GM19099 (cell line): Measurements from ENCODE around the gene PPIL1.

Experiments used
- POLR2A ChIP-seq: IDR thresholded peaks from 3 replicates; pipeline ENCODE4 v1.6.1; 2011; ENCODE audit warnings: low read depth; ENCODE audit not compliant: insufficient read length; ENCODE audit errors: extremely low read depth

The PPIL1 gene

DNA sequence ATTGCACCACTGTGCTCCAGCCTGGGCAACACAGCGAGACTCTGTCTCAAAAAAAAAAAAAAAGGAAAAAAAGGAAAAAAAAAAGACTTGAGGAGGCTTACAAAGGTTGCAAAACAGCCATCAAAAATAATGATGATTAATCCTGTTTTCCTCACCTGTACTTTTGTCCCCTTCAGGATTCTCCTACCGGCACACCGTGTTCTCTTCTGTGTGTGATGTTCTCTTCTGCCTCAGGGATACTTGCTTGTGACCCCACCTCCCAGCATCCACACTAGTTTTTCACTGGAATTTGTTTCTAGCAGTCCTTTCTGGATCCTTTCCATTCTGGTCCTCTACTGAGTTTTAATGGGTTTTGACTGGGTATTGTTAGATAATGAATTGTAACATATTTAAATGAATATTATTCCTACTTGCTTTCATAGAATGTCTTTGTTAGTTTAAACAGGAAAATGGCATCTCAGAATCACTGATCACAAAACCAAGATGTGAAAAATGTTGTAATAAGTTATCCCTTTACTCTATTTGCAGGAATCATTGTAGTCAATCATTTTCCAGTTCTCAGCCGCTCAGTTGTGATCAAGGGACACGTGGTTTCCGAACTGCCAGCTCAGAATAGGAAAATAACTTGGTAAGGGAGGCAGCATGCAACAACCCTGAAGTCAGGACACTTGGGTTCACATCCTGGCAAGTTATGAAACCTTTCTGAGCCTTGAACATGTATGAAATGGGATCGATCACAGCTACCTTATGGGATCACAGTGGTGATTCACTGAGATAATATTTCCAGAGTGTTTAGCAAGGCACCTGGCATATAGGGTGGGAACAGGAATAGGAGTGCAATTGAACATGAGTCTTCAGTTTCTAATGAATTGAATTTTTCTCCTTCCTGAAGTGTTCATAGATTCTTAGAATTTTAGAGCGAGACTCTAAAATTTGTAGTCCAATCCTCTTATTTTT is 19.7 kb upstream of the PPIL1 start:
- TF ChIP-seq POLR2A = no peak

DNA sequence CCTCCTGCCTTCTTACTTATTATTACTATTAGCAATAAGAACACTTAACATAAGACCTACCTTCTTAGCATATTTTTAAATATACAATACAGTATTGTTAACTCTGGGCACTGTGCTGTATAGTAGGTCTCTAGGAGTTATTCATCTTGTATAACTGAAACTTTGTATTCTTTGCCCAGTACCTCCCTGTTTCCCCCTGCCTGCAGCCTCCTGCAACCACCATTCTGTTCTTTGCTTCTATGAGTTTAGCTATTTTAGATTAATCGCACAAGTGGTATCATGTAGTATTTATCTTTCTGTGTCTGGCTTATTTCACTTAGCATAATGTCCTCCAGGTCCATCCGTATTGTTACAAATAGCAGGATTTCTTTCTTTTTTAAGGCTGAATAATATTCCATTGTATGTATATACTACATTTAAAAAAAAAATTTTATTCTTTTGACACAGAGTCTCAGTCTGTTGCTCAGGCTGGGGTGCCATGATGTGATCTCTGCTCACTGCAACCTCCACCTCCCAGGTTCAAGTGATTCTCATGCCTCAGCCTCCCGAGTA is 15.6 kb upstream of the PPIL1 start:
- no peak for TF ChIP-seq POLR2A

- TF ChIP-seq POLR2A = no peak
These were observed 14.3 kb upstream of the PPIL1 start for GRCh38 chr6:36888654-36889481.

DNA sequence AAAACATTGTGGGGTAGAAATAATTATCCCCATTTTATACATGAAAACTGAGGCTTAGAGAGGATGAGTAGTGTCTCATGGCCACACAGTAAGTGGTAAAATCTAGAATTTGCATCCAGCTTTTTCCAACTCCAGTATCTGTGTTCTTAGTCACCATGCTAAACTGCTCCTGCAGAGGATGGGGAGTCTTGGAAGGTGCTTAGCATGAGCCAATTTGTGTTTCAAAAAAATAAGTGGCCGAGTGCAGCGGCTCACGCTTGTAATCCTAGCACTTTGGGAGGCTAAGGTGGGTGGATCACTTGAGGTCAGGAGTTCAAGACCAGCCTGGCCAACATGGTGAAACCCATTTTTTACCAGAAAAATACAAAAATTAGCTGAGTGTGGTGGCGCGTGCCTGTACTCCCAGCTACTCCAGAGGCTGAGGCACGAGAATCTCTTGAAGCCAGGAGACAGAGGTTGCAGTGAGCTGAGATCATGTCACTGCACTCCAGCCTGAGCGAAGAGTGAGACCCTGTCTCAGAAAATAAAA is 13.6 kb upstream of the PPIL1 start:
- no peak for TF ChIP-seq POLR2A

DNA sequence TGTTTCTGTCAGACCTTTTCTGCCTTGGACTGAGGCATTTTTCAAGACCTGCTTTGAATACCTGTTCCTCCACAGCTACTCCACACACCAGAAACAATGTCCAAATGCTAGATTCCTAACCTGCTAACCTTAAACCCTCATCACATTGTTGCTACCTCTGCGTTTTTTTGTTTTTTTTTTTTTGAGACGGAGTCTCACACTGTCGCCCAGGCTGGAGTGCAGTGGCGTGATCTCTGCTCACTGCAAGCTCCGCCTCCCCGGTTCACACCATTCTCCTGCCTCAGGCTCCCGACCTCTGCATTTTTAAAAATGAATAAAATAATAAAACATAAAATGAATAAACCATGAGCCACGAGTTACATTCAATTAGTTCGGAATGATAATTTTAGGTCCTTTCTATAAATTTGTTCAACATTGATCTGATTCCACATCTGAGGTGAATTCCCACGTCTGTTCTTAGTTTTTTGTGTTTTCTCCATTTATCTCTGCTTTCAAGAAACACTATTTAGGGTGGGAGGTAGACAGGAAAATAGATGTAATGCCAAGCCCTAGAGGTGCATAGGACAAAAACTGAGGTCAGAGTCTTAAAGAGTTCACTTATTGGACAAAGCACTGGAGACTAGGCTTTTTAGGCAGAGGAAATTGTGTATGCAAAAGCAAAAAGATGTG is 12.5 kb upstream of the PPIL1 start:
- no peak for TF ChIP-seq POLR2A

DNA sequence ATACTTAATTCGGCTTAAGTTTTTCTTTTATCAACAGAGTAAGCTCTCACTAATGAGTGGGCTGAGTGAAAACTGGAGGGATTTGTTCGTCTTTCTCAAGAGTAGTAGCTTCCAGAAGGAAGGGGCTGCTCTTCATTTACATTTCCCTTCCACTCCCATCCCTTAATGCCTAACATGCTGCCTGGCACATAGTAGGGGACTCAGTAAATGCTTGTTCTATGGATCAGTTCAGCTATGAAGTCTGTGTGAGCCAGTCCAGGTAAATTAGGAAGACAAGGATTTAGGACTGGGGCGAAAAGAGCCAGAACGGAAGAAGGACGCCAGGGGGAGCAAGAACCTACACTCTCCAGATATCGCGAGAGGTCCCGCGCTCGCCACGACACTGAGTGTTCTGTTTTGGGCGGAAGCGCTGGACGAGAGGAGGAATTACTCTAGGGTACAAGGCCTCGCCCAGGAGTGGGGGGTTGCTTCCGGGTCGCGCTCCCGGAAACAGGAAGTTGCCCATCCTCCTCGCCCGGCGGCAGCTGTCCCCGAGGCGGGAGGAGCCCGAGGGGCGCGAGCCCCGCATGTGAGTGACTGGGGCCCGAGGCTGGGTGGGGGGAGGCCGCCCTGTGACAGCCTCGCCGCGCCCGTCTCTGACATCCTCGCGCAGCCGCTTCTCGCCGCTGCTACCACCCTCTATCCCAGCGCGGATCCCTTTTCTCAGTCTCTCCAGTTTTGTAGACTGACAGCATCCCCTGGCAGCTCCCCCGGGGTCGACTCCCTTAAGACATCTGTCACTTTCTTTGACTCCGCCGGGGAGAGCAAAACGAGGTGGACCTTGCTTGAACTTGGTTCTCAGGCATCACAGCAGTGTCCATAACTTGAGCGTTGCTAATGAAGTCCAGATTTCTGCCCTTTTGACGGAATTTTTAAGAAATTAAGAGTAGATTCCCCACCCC is 11.1 kb upstream of the PPIL1 start, which contains the start of gene C6orf89:
Gene C6orf89 (plus strand): TSS at position 492 of the 941 bp plus-strand sequence. CDS start 13,493 bp downstream, outside the sequence.
- TF ChIP-seq POLR2A = peak; percentile 88

GRCh38 chr6:36884610-36885009 is 10.0 kb upstream of the PPIL1 start:
- no peak for TF ChIP-seq POLR2A

- no peak for TF ChIP-seq POLR2A
These were observed 639 bp upstream of the PPIL1 start for GRCh38 chr6:36875250-36875633.

DNA sequence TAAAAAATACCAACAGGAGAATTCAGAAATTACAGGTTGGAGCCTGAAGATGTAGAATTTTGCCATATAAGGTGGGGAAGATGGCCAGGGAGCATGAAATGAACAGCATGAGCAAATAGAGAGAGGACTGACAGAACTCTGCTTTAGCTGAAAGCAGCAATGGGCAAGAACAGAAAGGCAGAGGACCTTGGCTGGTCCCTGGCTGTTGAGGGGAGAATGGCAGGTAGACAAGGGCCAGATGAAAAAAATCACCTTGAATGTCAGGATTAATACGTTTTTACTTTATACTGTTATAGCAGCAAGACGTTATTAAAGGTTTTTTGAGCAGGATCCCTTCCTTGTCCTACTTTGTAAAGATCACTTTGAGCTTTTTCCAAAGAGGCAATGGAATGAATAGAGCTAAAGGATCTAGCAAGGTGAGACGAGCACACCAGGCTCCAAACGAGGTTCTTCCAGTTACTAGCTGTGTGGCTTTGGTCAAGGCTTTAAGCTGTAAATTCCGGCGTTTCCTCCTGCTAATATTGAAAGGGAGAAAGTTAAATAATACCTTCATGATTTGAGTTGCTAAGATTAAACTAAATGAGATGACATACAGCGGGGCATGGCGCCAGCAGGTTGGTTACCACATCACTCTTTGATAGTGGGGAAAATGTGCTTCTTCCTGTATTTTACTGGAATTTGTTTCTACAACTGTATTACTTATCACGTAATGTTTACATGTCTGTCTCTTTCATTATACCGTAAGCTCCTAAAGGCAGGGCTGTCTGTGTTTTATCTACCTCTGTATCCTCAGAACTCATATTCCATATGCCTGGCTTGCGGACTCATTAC is 776 bp downstream of the PPIL1 start:
- no peak for TF ChIP-seq POLR2A

DNA sequence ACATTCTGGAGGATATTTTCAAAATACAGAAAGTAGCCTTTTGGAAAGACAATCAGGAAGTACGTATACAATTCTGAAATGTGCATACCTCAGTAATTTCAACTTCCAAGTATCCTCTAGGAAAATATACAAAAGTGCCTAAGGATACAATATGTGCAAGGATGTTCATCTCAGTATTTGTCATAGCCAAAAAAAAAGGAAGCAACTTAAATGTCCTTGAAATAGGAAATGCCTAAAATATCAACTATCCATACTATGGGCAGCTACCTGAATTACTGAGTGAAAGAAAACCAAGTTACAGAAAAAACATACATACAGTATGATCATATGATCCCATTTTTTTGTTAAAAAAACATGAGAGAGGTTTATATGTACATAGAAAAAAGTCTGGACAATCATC is 1.5 kb downstream of the PPIL1 start:
- no peak for TF ChIP-seq POLR2A

DNA sequence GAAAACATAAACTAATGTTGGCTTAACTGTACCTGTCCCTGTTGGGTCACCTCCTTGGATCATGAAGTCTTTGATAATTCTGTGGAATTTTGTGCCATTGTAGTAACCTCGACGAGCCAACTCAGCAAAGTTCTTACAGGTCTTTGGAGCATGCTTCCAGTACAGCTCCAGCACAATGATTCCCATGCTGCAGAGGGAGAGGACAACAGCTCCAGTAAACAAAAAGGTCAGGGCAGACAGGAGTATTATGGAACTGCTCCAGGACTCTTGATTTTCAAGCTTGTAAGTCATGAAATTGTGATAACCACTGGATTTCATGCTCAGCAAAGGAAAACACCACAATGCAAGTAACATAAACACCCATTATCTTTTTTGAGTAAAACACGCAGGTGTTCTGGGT is 2.9 kb downstream of the PPIL1 start:
- TF ChIP-seq POLR2A = no peak

GRCh38 chr6:36867471-36868224 is 7.0 kb downstream of the PPIL1 start:
- no peak for TF ChIP-seq POLR2A
